K562 (cell line): ENCODE measurements around the gene JPH3. TPM values are rescaled to one million over a fixed set of nuclear protein-coding genes. Genes with fewer than 3 reads are reported as not detected.
A peak's percentile ranks its signal among the peaks of the same experiment; 100 is the strongest.

Experiments
- ATAC-seq: fragments of 200-7000 bp; cut with Tn5 transposase; 3 replicates; pipeline ENCODE4 v1.9.1; 2020; ENCODE audit warnings: moderate library complexity
- BruUV-seq: library from RNA; stranded (reverse); fragments of 400-500 nt; replicated peaks from 2 replicates; lab custom pipeline; 2021; lab: Mats Ljungman, UMichigan
- CTCF ChIA-PET: fragments of 300-600 bp; formaldehyde crosslinking; extraction: SDS; loops from one replicate; lab custom pipeline; 2021; ENCODE audit warnings: low intra/inter-chr PET ratio; lab: Yijun Ruan, JAX
- POLR2A ChIA-PET: fragments of 300-600, 350-650 bp; sonication (Branson Sonifier 250); formaldehyde crosslinking; extraction: SDS; loops from one replicate; lab custom pipeline; 2021; ENCODE audit warnings: antibody characterized with exemption, inconsistent platforms; lab: Yijun Ruan, JAX
- DNase-seq, 4 experiments: peaks; one replicate each; pipeline versions ENCODE4 v3.0.0 to v3.0.0-alpha.2; 2011 to 2018; ENCODE audit warnings: low spot score in 3 of 4, mixed read lengths in 3 of 4; ENCODE audit errors: extremely low read depth in 1 of 4
- FAIRE-seq: peaks from 2 replicates; lab custom pipeline; 2011; peaks lifted over from hg19 to GRCh38; lab: Jason Lieb, UNC
- H2AFZ ChIP-seq: 2 replicates; pipeline ENCODE4 v1.6.0; 2011; ENCODE audit warnings: low read depth, low read length, control low read depth, inconsistent platforms
- H3K27ac ChIP-seq: fragments of 200-600 bp; 3 replicates; pipeline ENCODE4 v1.8.0; 2011; ENCODE audit warnings: low read depth, mild to moderate bottlenecking, control low read depth, inconsistent platforms, low read length, moderate library complexity, mixed read lengths; ENCODE audit errors: extremely low read depth
- H3K27me3 ChIP-seq, 2 experiments: fragments of 300-600 bp in 1 of 2; 2 replicates in 1 of 2; 3 replicates in 1 of 2; pipeline versions ENCODE4 v1.6.0 to v1.8.0; 2011; ENCODE audit warnings: inconsistent platforms in 2 of 2, low read length in 2 of 2, mild to moderate bottlenecking in 1 of 2, mixed read lengths in 1 of 2, moderate library complexity in 1 of 2; ENCODE audit not compliant: control insufficient read depth in 2 of 2, insufficient read depth in 2 of 2
- H3K36me3 ChIP-seq: fragments of 300-600 bp; 3 replicates; pipeline ENCODE4 v1.8.0; 2011; ENCODE audit warnings: mild to moderate bottlenecking, low read length, inconsistent platforms; ENCODE audit not compliant: control insufficient read depth, insufficient read depth
- H3K4me1 ChIP-seq, 2 experiments: fragments of 200-600 bp in 1 of 2; replicated peaks in 1 of 2; 2 replicates in 1 of 2; 3 replicates in 1 of 2; pipeline versions ENCODE4 v1.5.1 to v1.8.0; 2011; ENCODE audit warnings: inconsistent platforms in 2 of 2, low read length in 2 of 2, mild to moderate bottlenecking in 1 of 2, mixed read lengths in 1 of 2, moderate library complexity in 1 of 2; ENCODE audit not compliant: control insufficient read depth in 2 of 2, insufficient read depth in 2 of 2
- H3K4me2 ChIP-seq: 2 replicates; pipeline ENCODE4 v1.6.1; 2011; ENCODE audit warnings: low read length, control low read depth, inconsistent platforms, mixed read lengths; ENCODE audit not compliant: insufficient read depth
- H3K4me3 ChIP-seq: fragments of 200-600 bp; sonication (generic), shearing (Covaris generic); 2 replicates; pipeline ENCODE4 v1.5.1; 2016; ENCODE audit warnings: control low read depth, inconsistent platforms
- H3K79me2 ChIP-seq: fragments of 200-600 bp; 3 replicates; pipeline ENCODE4 v1.8.0; 2011; ENCODE audit warnings: low read length, inconsistent platforms; ENCODE audit not compliant: control insufficient read depth, insufficient read depth
- H3K9ac ChIP-seq, 2 experiments: 2 replicates each; pipeline versions ENCODE4 v1.6.0 to v1.6.1; 2011; ENCODE audit warnings: low read depth in 2 of 2, low read length in 2 of 2, control low read depth in 1 of 2, inconsistent platforms in 1 of 2, mild to moderate bottlenecking in 1 of 2, mixed read lengths in 1 of 2; ENCODE audit not compliant: insufficient read depth in 1 of 2
- H3K9me1 ChIP-seq: one replicate; pipeline ENCODE4 v1.6.0; 2011; ENCODE audit warnings: inconsistent platforms, mild to moderate bottlenecking, low read length, moderate library complexity; ENCODE audit not compliant: control insufficient read depth, insufficient read depth
- H3K9me3 ChIP-seq: replicated peaks from 2 replicates; pipeline ENCODE4 v1.5.1; 2011; ENCODE audit warnings: low read depth, low read length, inconsistent platforms; ENCODE audit not compliant: control insufficient read depth, insufficient read depth
- H4K20me1 ChIP-seq: replicated peaks from 2 replicates; pipeline ENCODE4 v1.6.1; 2011; ENCODE audit warnings: low read length, inconsistent platforms, mixed read lengths; ENCODE audit not compliant: control insufficient read depth, insufficient read depth
- ADNP ChIP-seq: fragments of 200-800 bp; sonication (Bioruptor generic); IDR thresholded peaks from 2 replicates; pipeline ENCODE4 v1.6.1; 2016; ENCODE audit warnings: missing genetic modification characterization, missing compliant biosample characterization
- CCAR2 ChIP-seq: fragments of 200-400 bp; formaldehyde crosslinking; IDR thresholded peaks from 2 replicates; pipeline ENCODE4 v1.6.1; 2017; ENCODE audit warnings: mild to moderate bottlenecking, low read depth, low read length
- CEBPB ChIP-seq: fragments of 450-650 bp; IDR thresholded peaks from 2 replicates; pipeline ENCODE4 v1.6.1; 2016; ENCODE audit warnings: missing genetic modification characterization, missing compliant biosample characterization
- HLTF ChIP-seq: fragments of 450-650 bp; IDR thresholded peaks from 2 replicates; pipeline ENCODE4 v1.6.1; 2016
- JUNB ChIP-seq: fragments of 450-650 bp; formaldehyde crosslinking; conservative IDR thresholded peaks from 2 replicates; pipeline ENCODE4 v1.4.0; 2020; ENCODE audit warnings: mild to moderate bottlenecking
- PML ChIP-seq: IDR thresholded peaks from 2 replicates; pipeline ENCODE4 v1.6.1; 2012; ENCODE audit warnings: low read length, inconsistent platforms
- RBBP5 ChIP-seq: fragments of 200-600 bp; sonication (generic); IDR thresholded peaks from 2 replicates; pipeline ENCODE4 v1.6.1; 2012; ENCODE audit warnings: borderline replicate concordance, mild to moderate bottlenecking, low read length, control low read depth, inconsistent platforms; ENCODE audit not compliant: insufficient read depth, poor library complexity, severe bottlenecking
- RBM17 ChIP-seq: fragments of 200-400 bp; formaldehyde crosslinking; IDR thresholded peaks from 2 replicates; pipeline ENCODE4 v1.6.1; 2017; ENCODE audit warnings: low read depth, mild to moderate bottlenecking, low read length, borderline replicate concordance
- SMARCA5 ChIP-seq: fragments of 450-650 bp; IDR thresholded peaks from 2 replicates; pipeline ENCODE4 v1.6.1; 2016
- SRSF1 ChIP-seq: fragments of 200-400 bp; formaldehyde crosslinking; IDR thresholded peaks from 2 replicates; pipeline ENCODE4 v1.6.1; 2017; ENCODE audit warnings: mild to moderate bottlenecking, low read depth, low read length, moderate library complexity
- TEAD4 ChIP-seq, 2 experiments: sonication (generic) in 1 of 2; formaldehyde crosslinking in 1 of 2; IDR thresholded peaks; 2 replicates each; pipeline versions ENCODE4 v1.6.1 to v1.8.0; 2012 to 2022; ENCODE audit warnings: borderline replicate concordance in 1 of 2, inconsistent platforms in 1 of 2, low read length in 1 of 2, mild to moderate bottlenecking in 1 of 2, missing genetic modification reagents in 1 of 2
- THAP7 ChIP-seq: fragments of 250-450 bp; sonication (Bioruptor Pico); IDR thresholded peaks from 2 replicates; pipeline ENCODE4 v1.5.0; 2021
- U2AF2 ChIP-seq: fragments of 200-400 bp; formaldehyde crosslinking; optimal IDR thresholded peaks from 2 replicates; pipeline ENCODE3; 2017; ENCODE audit warnings: low read depth, mild to moderate bottlenecking, low read length
- ZBED1 ChIP-seq: IDR thresholded peaks from 2 replicates; pipeline ENCODE4 v1.6.1; 2014
- ZBTB8A ChIP-seq: fragments of 450-650 bp; IDR thresholded peaks from 2 replicates; pipeline ENCODE4 v1.6.1; 2018; ENCODE audit warnings: mild to moderate bottlenecking, moderate library complexity; ENCODE audit not compliant: partially characterized antibody
- ZNF263 ChIP-seq: sonication (generic); formaldehyde crosslinking; IDR thresholded peaks from 2 replicates; pipeline ENCODE4 v1.8.0; 2022; ENCODE audit warnings: mild to moderate bottlenecking, missing genetic modification reagents, borderline replicate concordance
- WGBS: fragments of 100-300 bp; shearing (Covaris generic); methylation state at CpG from one replicate; pipeline ENCODE4 v1.1.6; 2016; ENCODE audit warnings: low coverage, mixed read lengths; ENCODE audit not compliant: insufficient coverage; ENCODE audit errors: missing lambda C conversion rate; 5-methylcytosine and 5-hydroxymethylcytosine counted together
- in situ Hi-C: fragments of 300-500 bp; cut with MboI; formaldehyde crosslinking; loops from 4 replicates; pipeline ENCODE4 v1.15.0; 2018; ENCODE audit warnings: inconsistent platforms, mixed read lengths
- intact Hi-C: fragments of 100-400 bp; cut with micrococcal nuclease; formaldehyde crosslinking; loops from 2 replicates; pipeline ENCODE4 v1.14.2; 2022
- polyA plus RNA-seq, 8 experiments: library from polyadenylated mRNA; depleted of rRNA in 4 of 8; stranded (reverse) in 5 of 8; unstranded in 3 of 8; fragments of >200 nt; fragmentation: Nextera tagmentation in 2 of 8; fragmentation: Illumina TruSeq in 1 of 8; extraction: Ambion mirVana in 2 of 8; extraction: Trizol in 1 of 8; gene quantifications; 2 replicates each; pipeline versions ENCODE4 v1.2.1 to v1.2.3, GENCODE V29; 2011 to 2014; ENCODE audit warnings: inconsistent platforms in 1 of 8, missing spikeins in 1 of 8
- total RNA-seq, 7 experiments: library from RNA; depleted of rRNA in 6 of 7; stranded (reverse); fragments of >200 nt in 6 of 7; fragmentation: Illumina TruSeq in 2 of 7; extraction: Trizol in 2 of 7; gene quantifications; 2 replicates each; pipeline versions ENCODE4 v1.2.1 to v1.2.3, GENCODE V29; 2011 to 2021; ENCODE audit warnings: low replicate concordance in 1 of 7

Gene JPH3
- total and polyA plus RNA-seq, 9 of the 15 experiments (the other 6 are each of a cell fraction or from before 2014, with no cell fraction given) = 0.01 TPM; not detected in 8

GRCh38 chr16:87604634-87605111 is 2.4 kb downstream of the JPH3 start:
- H3K4me3 ChIP-seq = no peak overlapping the region
- TF ChIP-seq RBM17 (no peak), ZNF263 (CRISPR knock-in tag) (peak; percentile 18; the same call in 1 of the 2 replicates)
- 2% methylated on average over 19 of the region's 22 CpGs for WGBS
- peaks cover 45 to 86% of the 10 kb centered on the region in 2 experiments; a peak in 4 of 5 replicates for H3K27me3 ChIP-seq
- H3K9me3 ChIP-seq = no peaks in the 10 kb centered on the region
- no peak overlapping the region for H3K4me2 ChIP-seq
- H3K79me2 ChIP-seq = no peaks in the 10 kb centered on the region
- intact Hi-C loops = no loop called here
- POLR2A ChIA-PET = interaction anchor here (0.6 to 1.6 kb wide), 2 partner anchors 20 to 245 kb away, joined by 5 to 6 read pairs; no protein-coding TSS in a partner anchor
- H3K27ac ChIP-seq = no peak overlapping the region
- H4K20me1 ChIP-seq = peaks cover 21% of the 10 kb centered on the region; the same call in 1 of the 2 replicates
- no peak overlapping the region for H3K9ac ChIP-seq
- in situ Hi-C loops = no loop called here
- ATAC-seq (no peak), DNase-seq (no peak), FAIRE-seq (no peak)
- H3K36me3 ChIP-seq = no peaks in the 10 kb centered on the region
- H3K4me1 ChIP-seq = peaks cover 0 to 17% of the 10 kb centered on the region in 2 experiments; a peak in 2 of 5 replicates
- no TSS peak for BruUV-seq
- H3K9me1 ChIP-seq = no peaks in the 10 kb centered on the region
- CTCF ChIA-PET = no interaction called here
- H2AFZ ChIP-seq = no peak overlapping the region

- no peaks in the 10 kb centered on the region for H3K79me2 ChIP-seq
- no TSS peak for BruUV-seq
- TF ChIP-seq SMARCA5 (no peak), JUNB (CRISPR knock-in tag) (no peak), SRSF1 (no peak), PML (no peak), THAP7 (CRISPR knock-in tag) (no peak), U2AF2 (no peak), RBBP5 (no peak), CEBPB (tag) (no peak), HLTF (no peak), TEAD4 (IDR thresholded peaks at IDR 0.05; ENCODE audit: low read length) (no peak), TEAD4 (CRISPR knock-in tag; IDR thresholded peaks at IDR 0.05; ENCODE audit: borderline replicate concordance) (no peak), ZBED1 (no peak), ADNP (tag) (no peak), CCAR2 (no peak), ZBTB8A (no peak)
- H2AFZ ChIP-seq = no peak overlapping the region
- no peak overlapping the region for H3K4me3 ChIP-seq
- H3K9ac ChIP-seq = no peak overlapping the region
- in situ Hi-C loops = no loop called here
- no peaks in the 10 kb centered on the region for H3K9me3 ChIP-seq
- H3K4me1 ChIP-seq = peaks cover 0 to 12% of the 10 kb centered on the region in 2 experiments; a peak in 2 of 5 replicates
- H3K36me3 ChIP-seq = no peaks in the 10 kb centered on the region
- peaks cover 40 to 82% of the 10 kb centered on the region in 2 experiments; a peak in 4 of 5 replicates for H3K27me3 ChIP-seq
- ChIA-PET CTCF (no interaction called here), POLR2A (no interaction called here)
- WGBS = 6% methylated on average over 19 of the region's 19 CpGs
- H3K4me2 ChIP-seq = no peak overlapping the region
- no peak for FAIRE-seq
- H3K27ac ChIP-seq = no peak overlapping the region
- H4K20me1 ChIP-seq = peaks cover 24% of the 10 kb centered on the region; the same call in 1 of the 2 replicates
- peak in 1 of 4 experiments; percentile 29 for DNase-seq
- ATAC-seq = no peak
- intact Hi-C loops = no loop called here
- H3K9me1 ChIP-seq = no peaks in the 10 kb centered on the region
Measured at GRCh38 chr16:87607223-87607622, 4.9 kb downstream of the JPH3 start.
